Measurements from ENCODE around the gene OR1M1.

DNA sequence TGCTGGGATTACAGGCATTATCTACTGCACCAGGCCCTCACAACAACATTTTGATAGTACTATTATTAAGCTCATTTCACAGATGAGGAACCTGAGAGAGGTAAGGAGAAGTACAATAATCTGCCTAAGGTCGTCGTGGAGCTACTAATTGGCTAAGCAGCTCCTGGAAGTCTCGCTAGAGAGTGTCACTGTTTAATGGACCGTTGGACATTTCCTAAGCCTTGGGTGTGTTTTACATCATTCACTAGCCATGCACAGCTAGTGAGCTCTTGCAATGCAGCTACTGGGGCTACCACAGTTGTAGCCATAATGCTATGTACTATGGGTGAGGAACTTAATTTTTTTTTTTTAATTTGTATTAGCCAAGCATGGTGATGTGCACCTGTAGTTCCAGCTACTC is 34.0 kb upstream of the OR1M1 start:
- TF ChIP-seq CTCF (IDR thresholded peaks at IDR 0.05; ENCODE audit: low read depth, low read length, poor library complexity, severe bottlenecking) (no peak), EZH2phosphoT487 (IDR thresholded peaks at IDR 0.05; ENCODE audit: borderline replicate concordance, low read length) (no peak)

Data from DOHH2 (cell line).